LHCN-M2 (cell line): ENCODE data around the gene TMEM258. TPM values are rescaled to one million over a fixed set of nuclear protein-coding genes. Genes with fewer than 3 reads are reported as not detected.
A peak's percentile ranks its signal among the peaks of the same experiment; 100 is the strongest.

Source experiments
- DNase-seq: peaks from one replicate; pipeline ENCODE4 v3.0.0-alpha.2; 2012; ENCODE audit warnings: low read depth
- total RNA-seq: library from RNA; depleted of rRNA; stranded (reverse); fragments of >200 nt; gene quantifications from 2 replicates; pipeline ENCODE4 v1.2.3, GENCODE V29; 2014; rRNA removed

TMEM258 gene
- total RNA-seq, 1 experiment from 2014 or later = 46.0 TPM

DNA sequence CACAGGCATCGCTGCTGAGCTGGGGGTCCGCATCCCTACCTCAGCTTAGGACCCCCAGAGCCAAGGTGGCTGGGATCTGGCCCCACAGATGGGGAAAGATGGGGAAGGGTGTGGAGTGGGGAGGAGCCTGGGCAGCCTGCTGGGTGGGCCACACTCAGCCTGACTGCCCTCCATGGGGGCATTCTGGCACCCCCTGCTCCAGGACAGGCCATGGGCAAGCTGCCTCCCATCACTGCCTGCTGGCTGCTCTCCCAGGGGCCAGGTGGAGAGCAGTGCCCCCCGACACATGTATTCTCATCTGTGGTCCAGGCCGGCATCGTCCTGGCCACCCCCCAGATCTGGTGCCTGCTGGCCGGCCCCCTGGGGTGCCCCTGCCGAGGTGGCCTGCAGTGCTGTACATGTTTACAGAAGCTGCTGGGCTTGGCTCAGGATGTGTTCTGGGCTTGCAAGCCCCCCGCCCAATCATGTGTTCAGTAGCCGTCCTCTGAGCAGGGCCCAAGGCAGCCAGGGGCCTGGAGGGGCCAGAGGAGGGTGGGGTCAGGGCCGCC, 47.7 kb downstream of the TMEM258 start:
- no peak for DNase-seq

DNA sequence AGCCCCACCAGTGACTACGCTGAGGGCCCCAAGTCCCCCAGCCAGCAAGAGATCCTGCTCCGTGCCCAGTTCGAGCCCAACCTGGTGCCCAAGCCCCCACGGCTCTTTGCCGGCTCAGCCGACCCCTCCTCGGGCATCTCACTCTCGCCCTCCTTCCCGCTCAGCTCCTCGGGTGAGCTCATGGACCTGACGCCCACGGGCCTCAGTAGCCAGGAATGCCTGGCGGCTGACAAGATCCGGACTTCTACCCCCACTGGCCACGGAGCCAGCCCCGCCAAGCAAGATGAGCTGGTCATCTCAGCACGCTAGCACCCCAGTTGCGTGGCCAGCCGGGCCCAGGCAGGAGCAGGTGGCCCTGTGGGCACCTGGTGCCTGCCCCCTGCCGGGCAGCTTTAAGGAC, 48.2 kb downstream of the TMEM258 start:
- no peak for DNase-seq

DNA sequence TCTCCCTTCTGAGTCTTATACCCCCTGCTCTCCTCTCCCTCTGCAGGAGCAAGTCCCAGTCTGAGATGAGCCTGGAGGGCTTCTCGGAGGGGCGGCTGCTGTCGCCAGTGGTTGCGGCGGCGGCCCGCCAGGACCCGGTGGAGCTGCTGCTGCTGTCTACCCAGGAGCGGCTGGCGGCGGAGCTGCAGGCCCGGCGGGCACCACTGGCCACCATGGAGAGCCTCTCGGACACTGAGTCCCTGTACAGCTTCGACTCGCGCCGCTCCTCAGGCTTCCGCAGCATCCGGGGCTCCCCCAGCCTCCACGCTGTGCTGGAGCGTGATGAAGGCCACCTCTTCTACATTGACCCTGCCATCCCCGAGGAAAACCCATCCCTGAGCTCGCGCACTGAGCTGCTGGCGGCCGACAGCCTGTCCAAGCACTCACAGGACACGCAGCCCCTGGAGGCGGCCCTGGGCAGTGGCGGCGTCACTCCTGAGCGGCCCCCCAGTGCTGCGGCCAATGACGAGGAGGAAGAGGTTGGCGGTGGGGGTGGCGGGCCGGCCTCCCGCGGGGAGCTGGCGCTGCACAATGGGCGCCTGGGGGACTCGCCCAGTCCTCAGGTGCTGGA, 48.8 kb downstream of the TMEM258 start:
- no peak for DNase-seq

DNA sequence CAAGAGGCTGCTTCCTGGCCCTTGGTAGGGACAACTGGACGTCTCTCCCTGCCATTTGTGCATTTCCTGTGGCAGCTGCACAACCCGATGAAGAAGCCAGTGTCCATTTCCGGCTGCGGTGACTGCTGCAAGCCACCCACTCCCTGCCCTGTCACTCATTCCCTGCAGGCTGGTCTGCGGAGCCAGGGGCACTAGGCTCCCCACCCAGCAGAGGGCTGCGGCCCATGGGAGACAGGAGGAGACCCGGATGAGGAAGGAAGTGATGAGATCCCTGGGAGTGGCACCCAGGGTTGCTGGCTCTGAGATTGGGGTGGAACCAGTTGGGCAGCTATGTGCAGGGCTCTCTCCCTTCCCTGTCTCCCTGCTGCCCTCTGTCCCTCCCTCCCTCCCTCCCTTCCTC, 50.0 kb downstream of the TMEM258 start:
- peak; percentile 21 for DNase-seq

DNA sequence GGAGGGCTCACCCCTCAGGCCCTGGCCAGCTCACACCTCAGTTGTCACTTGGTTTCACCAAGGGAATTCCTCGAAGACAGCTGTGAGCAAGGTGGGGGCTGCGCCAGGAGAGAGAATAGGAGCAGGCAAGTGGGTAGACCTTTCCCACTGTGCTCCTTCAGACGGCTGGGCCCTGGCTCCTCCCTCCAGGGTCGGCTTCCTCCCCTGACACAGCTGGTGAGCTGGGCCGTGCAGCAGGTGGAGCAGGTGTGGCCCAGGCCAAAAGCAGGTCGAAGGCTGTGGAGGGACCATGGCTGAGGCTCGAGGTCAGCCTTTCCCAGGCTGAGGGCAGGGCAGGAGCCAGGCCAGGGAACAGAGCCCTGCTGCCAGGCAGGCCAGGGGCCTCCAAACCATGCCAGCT, 52.4 kb downstream of the TMEM258 start:
- DNase-seq = no peak

DNA sequence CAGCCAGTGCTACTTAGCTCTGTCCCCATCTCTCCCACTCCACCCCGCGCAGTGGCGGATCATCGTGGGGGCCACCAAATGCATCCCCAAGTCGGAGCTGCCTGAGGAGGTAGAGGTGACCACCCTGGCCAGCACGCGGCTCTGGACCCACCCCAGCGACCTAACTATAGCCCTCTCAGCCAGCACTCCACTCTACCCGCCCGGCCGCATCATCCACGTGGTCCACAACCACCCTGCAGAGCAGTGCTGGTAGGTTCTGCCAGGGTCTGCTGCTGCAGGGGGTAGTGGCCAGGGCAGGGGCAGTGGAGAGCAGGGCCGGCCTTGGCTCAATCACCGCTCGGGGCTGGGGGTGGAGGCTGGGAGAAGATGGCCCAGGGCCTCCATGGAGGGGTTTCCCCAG, 53.0 kb downstream of the TMEM258 start:
- no peak for DNase-seq

Other genes starting within 250 kb of the TMEM258 start
- gene SYT7, start 211.5 kb downstream of the TMEM258 start, total RNA-seq = 1.6 and 2.0 TPM in 2 replicates
- 3.8 and 4.0 TPM in 2 replicates for gene DAGLA, start 112.2 kb downstream of the TMEM258 start, total RNA-seq
- 0.17 and 0.26 TPM in 2 replicates for gene MYRF, start 40.0 kb downstream of the TMEM258 start, total RNA-seq
- gene FEN1, start 312 bp upstream of the TMEM258 start, total RNA-seq = 121 and 129 TPM in 2 replicates
- 65.0 and 83.9 TPM in 2 replicates for gene FADS1, start 24.4 kb upstream of the TMEM258 start, total RNA-seq
- 37.1 and 45.5 TPM in 2 replicates for gene FADS2, start 35.7 kb upstream of the TMEM258 start, total RNA-seq
- 293 and 313 TPM in 2 replicates for gene FADS3, start 98.9 kb upstream of the TMEM258 start, total RNA-seq
- gene RAB3IL1, start 125.0 kb upstream of the TMEM258 start, total RNA-seq = 2.4 and 4.8 TPM in 2 replicates
- 3.5 and 7.1 TPM in 2 replicates for gene BEST1, start 157.8 kb upstream of the TMEM258 start, total RNA-seq
- 718 and 1,060 TPM in 2 replicates for gene FTH1, start 175.0 kb upstream of the TMEM258 start, total RNA-seq